GM19193 (cell line): ENCODE data around the gene TET3.
A peak's percentile ranks its signal among the peaks of the same experiment; 100 is the strongest.

Source experiments
- POLR2A ChIP-seq: IDR thresholded peaks from 4 replicates; pipeline ENCODE4 v1.6.1; 2011; ENCODE audit not compliant: insufficient read depth, insufficient read length; ENCODE audit errors: extremely low read depth

TET3 gene

GRCh38 chr2:73961823-73962615 lies 22.7 kb upstream of the TET3 start:
- no peak for TF ChIP-seq POLR2A

- TF ChIP-seq POLR2A, result no peak
Measured at GRCh38 chr2:73962798-73963197, 21.9 kb upstream of the TET3 start.

GRCh38 chr2:73963385-73964120 lies 21.2 kb upstream of the TET3 start:
- TF ChIP-seq POLR2A, result no peak

GRCh38 chr2:73964223-73964622 lies 20.5 kb upstream of the TET3 start:
- TF ChIP-seq POLR2A, result no peak

GRCh38 chr2:73965053-73965452 lies 19.7 kb upstream of the TET3 start:
- TF ChIP-seq POLR2A, result no peak

GRCh38 chr2:73968357-73968937 lies 16.3 kb upstream of the TET3 start:
- no peak for TF ChIP-seq POLR2A

- TF ChIP-seq POLR2A, result no peak
Measured at GRCh38 chr2:73969356-73969755, 15.4 kb upstream of the TET3 start.

- TF ChIP-seq POLR2A, result no peak
Measured at GRCh38 chr2:73970141-73970803, 14.4 kb upstream of the TET3 start.

GRCh38 chr2:73970850-73971471 lies 13.7 kb upstream of the TET3 start:
- peak; percentile 29 for TF ChIP-seq POLR2A

- TF ChIP-seq POLR2A, result no peak
Measured at GRCh38 chr2:73971722-73972121, 13.0 kb upstream of the TET3 start.

GRCh38 chr2:73972846-73973245 lies 11.9 kb upstream of the TET3 start:
- no peak for TF ChIP-seq POLR2A

- no peak for TF ChIP-seq POLR2A
Measured at GRCh38 chr2:73975731-73976130, 9.0 kb upstream of the TET3 start.

GRCh38 chr2:73976803-73977202 lies 7.9 kb upstream of the TET3 start:
- TF ChIP-seq POLR2A, result no peak

- TF ChIP-seq POLR2A, result no peak
Measured at GRCh38 chr2:73977466-73977865, 7.2 kb upstream of the TET3 start.

GRCh38 chr2:73979021-73979420 lies 5.7 kb upstream of the TET3 start:
- no peak for TF ChIP-seq POLR2A
